ENCODE data around the gene TMEM91. TPM values are rescaled to one million over a fixed set of nuclear protein-coding genes. Genes with fewer than 3 reads are reported as not detected.
A peak's percentile ranks its signal among the peaks of the same experiment; 100 is the strongest.

The TMEM91 gene
- total and polyA plus RNA-seq, 9 of the 15 experiments (the other 6 are each of a cell fraction or from before 2014, with no cell fraction given): 1.2 to 5.2 (median 2.7) TPM

DNA sequence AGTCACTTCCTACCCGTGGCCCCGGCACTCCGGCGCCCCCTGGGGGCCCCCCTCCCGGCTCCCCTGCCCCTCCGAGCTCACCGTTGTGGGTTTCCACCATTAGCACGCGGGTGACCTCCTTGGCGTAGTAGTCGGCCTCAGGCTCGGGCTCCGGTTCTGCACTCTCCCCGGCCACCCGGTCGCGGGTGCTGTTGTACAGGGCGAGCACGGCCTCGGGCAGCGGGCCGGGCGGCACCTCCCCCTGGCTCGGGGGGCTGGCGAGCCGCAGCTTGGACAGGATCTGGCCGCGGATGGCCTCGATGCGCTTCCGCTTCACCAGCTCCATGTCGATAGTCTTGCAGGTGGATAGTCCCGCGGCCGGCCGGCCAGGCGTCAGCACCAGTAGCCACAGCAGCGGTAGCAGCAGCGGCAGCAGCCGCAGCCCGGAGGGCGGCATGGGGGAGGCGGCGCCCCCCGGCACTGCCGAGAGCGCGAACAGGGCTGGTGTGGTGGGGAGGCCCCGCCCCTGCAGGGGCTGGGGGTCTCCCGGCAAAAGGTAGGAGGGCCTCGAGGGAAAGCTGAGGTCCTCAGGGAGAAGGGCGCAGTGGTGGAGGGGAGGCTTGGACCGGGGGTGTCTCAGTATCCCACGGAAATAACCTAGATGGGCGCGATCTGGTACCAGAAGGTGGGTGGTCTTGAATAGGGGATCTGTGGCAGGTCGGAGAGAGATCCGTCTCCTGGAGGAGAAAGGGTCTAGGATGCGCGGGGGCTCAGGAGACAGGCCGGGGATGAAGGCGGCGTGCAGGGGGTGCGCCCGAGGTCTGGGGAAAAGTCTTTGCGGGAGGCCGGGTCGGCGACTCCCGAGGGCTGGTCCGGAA is 23.5 kb upstream of the TMEM91 start (continued):
- TF ChIP-seq SAFB (IDR thresholded peaks at IDR 0.05; ENCODE audit: borderline replicate concordance, low read depth, low read length): peak; percentile 58; the same call in 1 of the 2 replicates
- TF ChIP-seq ZNF583 (CRISPR knock-in tag; IDR thresholded peaks at IDR 0.05): no peak
- TF ChIP-seq, protein P1, sequence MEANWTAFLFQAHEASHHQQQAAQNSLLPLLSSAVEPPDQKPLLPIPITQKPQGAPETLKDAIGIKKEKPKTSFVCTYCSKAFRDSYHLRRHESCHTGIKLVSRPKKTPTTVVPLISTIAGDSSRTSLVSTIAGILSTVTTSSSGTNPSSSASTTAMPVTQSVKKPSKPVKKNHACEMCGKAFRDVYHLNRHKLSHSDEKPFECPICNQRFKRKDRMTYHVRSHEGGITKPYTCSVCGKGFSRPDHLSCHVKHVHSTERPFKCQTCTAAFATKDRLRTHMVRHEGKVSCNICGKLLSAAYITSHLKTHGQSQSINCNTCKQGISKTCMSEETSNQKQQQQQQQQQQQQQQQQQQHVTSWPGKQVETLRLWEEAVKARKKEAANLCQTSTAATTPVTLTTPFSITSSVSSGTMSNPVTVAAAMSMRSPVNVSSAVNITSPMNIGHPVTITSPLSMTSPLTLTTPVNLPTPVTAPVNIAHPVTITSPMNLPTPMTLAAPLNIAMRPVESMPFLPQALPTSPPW (CRISPR knock-in tag; IDR thresholded peaks at IDR 0.05): peak; percentile 89
- TF ChIP-seq RBM14 (IDR thresholded peaks at IDR 0.05; ENCODE audit: borderline replicate concordance, insufficient read depth, low read depth, low read length): 0 out of 2 replicates have a peak, but pooled peaks have one; percentile 52
- TF ChIP-seq, protein P2, sequence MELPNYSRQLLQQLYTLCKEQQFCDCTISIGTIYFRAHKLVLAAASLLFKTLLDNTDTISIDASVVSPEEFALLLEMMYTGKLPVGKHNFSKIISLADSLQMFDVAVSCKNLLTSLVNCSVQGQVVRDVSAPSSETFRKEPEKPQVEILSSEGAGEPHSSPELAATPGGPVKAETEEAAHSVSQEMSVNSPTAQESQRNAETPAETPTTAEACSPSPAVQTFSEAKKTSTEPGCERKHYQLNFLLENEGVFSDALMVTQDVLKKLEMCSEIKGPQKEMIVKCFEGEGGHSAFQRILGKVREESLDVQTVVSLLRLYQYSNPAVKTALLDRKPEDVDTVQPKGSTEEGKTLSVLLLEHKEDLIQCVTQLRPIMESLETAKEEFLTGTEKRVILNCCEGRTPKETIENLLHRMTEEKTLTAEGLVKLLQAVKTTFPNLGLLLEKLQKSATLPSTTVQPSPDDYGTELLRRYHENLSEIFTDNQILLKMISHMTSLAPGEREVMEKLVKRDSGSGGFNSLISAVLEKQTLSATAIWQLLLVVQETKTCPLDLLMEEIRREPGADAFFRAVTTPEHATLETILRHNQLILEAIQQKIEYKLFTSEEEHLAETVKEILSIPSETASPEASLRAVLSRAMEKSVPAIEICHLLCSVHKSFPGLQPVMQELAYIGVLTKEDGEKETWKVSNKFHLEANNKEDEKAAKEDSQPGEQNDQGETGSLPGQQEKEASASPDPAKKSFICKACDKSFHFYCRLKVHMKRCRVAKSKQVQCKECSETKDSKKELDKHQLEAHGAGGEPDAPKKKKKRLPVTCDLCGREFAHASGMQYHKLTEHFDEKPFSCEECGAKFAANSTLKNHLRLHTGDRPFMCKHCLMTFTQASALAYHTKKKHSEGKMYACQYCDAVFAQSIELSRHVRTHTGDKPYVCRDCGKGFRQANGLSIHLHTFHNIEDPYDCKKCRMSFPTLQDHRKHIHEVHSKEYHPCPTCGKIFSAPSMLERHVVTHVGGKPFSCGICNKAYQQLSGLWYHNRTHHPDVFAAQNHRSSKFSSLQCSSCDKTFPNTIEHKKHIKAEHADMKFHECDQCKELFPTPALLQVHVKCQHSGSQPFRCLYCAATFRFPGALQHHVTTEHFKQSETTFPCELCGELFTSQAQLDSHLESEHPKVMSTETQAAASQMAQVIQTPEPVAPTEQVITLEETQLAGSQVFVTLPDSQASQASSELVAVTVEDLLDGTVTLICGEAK (IDR thresholded peaks at IDR 0.05): no peak
- TF ChIP-seq, protein P2 (CRISPR knock-in tag; IDR thresholded peaks at IDR 0.05): no peak
- no peak for TF ChIP-seq ZNF79 (CRISPR knock-in tag; IDR thresholded peaks at IDR 0.05; ENCODE audit: low read depth)
- TF ChIP-seq ZSCAN32 (CRISPR knock-in tag; IDR thresholded peaks at IDR 0.05): no peak
- TF ChIP-seq KLF10 (CRISPR knock-in tag; IDR thresholded peaks at IDR 0.05): no peak
- TF ChIP-seq, protein P3, sequence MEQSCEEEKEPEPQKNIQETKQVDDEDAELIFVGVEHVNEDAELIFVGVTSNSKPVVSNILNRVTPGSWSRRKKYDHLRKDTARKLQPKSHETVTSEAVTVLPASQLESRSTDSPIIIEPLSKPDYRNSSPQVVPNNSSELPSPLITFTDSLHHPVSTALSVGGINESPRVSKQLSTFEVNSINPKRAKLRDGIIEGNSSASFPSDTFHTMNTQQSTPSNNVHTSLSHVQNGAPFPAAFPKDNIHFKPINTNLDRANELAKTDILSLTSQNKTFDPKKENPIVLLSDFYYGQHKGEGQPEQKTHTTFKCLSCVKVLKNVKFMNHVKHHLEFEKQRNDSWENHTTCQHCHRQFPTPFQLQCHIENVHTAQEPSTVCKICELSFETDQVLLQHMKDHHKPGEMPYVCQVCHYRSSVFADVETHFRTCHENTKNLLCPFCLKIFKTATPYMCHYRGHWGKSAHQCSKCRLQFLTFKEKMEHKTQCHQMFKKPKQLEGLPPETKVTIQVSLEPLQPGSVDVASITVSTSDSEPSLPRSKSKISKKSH (CRISPR knock-in tag; IDR thresholded peaks at IDR 0.05): no peak
- no peak for TF ChIP-seq EZH2 (IDR thresholded peaks at IDR 0.05; ENCODE audit: borderline replicate concordance, low read depth, low read length)
- TF ChIP-seq, protein P4, sequence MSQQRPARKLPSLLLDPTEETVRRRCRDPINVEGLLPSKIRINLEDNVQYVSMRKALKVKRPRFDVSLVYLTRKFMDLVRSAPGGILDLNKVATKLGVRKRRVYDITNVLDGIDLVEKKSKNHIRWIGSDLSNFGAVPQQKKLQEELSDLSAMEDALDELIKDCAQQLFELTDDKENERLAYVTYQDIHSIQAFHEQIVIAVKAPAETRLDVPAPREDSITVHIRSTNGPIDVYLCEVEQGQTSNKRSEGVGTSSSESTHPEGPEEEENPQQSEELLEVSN (IDR thresholded peaks at IDR 0.05; ENCODE audit: borderline replicate concordance in 1 of 2, extremely low read depth in 1 of 2, insufficient read depth in 1 of 2, insufficient read length in 1 of 2, low read depth in 1 of 2, low read length in 1 of 2, poor library complexity in 1 of 2, severe bottlenecking in 1 of 2): peak in 1 of 2 experiments; percentile 30
- 0 out of 2 replicates have a peak, but pooled peaks have one; percentile 15 for TF ChIP-seq SMARCE1 (IDR thresholded peaks at IDR 0.05)

All from K562 (cell line).